TTC549 (cell line): Measurements from ENCODE around the gene PSMB5.

Experiments used
- FAIRE-seq: peaks from 2 replicates; lab custom pipeline; 2012; peaks lifted over from hg19 to GRCh38; lab: Jason Lieb, UNC

PSMB5 gene

DNA sequence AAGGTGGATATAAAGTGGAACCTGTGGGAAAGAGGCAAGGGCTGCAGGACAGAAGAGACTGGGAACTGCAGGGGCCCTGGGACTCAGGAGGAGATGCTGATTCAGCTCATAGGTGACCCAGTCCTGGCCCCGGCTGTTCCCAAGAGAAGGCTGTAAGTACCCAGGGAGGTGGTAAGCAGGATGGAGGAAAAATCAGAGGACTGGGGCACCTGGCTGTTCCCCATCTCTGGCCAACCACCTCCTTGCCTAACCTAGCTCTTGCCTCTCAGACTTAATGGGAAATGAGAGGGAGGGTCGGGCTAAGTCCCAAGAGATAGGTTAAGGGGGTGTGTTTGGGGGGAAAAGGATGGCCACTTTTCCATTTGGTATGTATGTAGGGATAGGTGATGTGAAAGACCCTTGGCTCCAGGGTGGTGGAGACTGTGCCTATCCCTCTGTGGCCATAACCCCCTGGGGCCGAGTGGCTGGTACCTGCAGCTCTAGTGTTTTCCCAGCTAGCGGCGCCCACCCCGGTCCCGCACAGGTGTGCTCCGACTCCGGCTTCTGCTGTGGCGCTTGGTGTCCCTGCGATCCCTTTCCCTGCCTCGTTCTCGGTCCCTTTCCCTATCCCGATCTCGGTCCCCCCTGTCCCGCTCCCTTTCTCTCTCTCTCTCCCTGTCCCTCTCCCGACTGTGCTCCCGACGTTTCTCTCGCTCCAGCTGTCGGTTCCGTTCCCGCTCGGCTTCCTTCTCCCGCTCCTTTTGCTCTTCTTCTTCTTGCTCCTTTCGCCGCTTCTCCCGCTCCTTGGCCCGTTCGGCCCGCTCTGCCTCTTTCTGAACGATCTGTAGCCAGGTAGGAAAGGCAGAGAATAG is 24.2 kb upstream of the PSMB5 start:
- FAIRE-seq = no peak

DNA sequence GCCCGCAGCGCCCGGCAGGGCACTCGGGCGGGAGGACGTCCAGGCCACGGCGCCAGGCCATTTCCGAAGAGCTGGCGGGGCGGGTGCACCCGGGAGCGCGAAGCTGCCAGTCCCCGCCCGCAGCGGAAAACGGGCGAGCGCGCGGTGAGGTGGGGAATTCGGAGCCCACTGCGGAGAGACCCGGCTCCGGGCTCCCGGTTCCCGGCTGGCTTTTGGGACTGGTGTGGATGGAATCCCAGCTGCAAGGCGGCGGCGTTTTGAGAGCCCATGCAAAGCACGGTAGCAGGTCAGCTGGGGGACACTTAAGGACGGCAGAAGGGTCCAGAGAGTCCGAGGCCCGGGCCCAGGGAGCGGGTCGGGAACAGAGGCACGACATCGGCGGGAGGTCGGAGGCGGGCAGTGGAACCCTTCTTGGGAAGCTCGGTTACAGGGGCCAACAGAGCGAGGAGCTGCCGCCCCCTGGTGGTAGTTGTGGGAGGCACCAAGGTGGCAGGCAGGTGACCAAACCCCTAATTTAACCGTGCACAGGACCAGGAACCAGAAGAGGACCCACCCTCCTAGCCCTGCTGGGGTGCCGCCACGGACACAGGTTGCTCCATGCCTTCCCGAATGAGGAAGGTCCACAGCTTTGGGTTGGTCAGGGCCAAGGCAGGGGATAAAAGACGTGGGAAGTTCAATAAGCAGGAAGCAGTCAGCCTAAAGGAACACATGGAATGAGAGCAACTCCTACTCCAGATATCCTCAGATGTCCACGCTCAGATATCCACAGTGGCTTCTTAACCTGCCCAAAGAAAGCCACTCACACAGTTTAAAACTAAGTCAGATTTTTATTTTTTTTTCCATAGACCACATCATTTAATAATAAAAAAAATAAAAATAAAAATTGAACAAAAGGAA is 23.3 kb upstream of the PSMB5 start:
- FAIRE-seq = no peak

DNA sequence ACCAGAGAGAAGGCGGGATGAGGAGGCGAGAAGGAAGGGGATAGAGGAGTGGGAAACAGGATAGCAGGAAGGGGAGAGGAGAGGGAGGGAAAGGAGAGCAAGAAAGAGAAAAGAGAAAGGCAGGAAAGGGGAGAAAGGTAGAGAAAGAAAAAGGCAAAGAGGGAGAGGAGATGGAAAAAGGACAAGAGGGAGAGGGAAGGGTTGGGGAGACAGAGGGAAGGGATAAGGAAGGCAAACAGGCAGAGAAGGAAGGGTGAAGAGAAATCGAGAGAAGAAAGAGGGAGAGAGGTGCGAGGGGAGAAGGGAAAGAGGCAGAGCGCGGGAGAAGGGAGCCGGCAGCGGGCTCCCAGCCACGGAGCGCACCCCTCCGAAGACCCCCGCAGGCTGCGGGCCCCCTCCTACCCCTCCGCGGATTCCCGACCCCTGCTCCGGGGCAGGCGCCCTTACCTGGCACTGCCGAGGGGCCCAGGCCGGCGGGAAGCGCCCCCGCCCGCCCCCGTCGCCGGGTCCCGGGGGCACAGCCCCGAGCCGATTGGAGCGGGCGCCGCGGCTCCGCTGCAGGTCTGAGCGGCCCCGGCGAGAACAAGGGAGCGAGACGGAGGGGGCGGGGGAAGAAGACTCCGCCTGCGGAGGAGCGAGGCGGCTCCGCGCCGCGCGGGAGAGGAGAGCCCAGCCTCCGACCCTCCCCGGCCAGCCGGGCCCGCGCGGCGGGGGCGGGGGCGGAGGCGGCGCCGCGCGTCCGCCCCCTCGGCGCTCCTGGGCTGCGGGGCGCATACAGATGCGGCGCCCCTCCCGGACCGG is 22.5 kb upstream of the PSMB5 start, which contains the start of gene CDH24:
Gene CDH24 (minus strand): TSS at position 565 of the 801 bp plus-strand sequence. CDS start 1,787 bp downstream, outside the sequence.
- FAIRE-seq = no peak

GRCh38 chr14:23056145-23056955 is 21.6 kb upstream of the PSMB5 start:
- FAIRE-seq = no peak

DNA sequence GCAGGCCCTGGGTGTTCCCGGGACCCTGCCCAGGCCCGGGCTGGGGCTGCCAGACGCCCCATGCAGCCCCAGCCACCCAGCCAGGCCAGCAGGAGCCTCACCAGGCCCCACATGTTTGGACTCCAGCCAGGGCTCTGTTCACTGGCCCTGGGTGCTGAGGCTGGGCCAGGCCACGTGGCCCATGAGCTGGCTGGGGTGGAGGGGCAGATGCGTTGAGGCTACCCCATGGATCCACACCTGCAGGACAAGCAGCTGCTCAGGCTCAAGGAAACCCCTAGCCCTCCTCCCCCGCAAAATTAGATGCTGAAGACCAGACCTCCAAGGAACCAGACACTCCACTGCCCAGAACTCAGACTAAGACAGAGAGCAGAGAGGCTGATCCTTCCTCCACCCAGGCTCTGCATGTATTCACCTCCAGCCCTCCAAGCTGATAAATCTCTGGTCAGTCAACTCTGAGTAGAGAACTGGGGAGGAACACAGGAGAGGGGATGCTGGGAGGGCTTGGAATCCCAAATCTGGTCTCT is 21.0 kb upstream of the PSMB5 start:
- FAIRE-seq = no peak

GRCh38 chr14:23055147-23055550 is 20.4 kb upstream of the PSMB5 start:
- no peak for FAIRE-seq

DNA sequence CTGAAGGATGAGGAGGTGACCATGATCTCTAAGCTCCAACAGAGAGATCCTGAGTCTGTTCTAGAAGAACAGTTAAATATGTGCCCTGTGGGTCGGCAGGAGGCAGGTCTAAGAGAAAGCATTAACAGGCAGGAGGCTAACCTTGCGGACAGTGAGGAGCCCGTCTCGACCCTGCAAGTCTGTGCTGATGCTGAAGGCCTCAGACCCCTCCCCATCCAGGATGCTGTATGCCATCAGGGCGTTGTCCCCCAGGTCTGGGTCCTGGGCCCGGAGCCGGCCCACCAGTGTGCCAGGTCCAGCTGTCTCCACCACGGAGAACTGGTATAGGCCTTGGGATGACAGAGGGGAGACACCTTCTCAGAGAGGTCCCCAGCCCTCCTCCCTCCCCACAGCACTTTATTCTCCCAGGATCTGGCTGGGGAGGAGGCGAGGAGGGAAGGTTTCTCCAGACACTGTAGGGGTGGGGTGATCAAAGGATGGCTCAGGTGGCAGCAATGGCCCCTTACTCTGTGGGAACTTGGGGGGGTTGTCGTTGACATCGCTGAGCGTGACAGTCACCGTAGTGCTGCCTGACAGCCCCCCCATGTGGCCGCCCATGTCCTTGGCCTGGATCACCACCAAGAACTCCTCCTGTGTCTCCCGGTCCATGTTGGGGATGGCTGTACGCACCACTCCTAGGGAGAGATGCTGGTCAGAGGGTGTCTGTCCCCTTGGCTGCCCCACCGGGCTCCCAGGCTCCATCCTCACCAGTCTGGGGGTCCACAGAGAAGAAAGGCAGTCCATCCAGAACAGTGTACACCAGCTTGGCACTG is 19.5 kb upstream of the PSMB5 start:
- FAIRE-seq = no peak

GRCh38 chr14:23053426-23053825 is 18.7 kb upstream of the PSMB5 start:
- no peak for FAIRE-seq

GRCh38 chr14:23052671-23053070 is 18.0 kb upstream of the PSMB5 start:
- FAIRE-seq = no peak

- no peak for FAIRE-seq
Observed at GRCh38 chr14:23052182-23052623, 17.5 kb upstream of the PSMB5 start.

GRCh38 chr14:23051141-23052057 is 16.7 kb upstream of the PSMB5 start:
- no peak for FAIRE-seq

DNA sequence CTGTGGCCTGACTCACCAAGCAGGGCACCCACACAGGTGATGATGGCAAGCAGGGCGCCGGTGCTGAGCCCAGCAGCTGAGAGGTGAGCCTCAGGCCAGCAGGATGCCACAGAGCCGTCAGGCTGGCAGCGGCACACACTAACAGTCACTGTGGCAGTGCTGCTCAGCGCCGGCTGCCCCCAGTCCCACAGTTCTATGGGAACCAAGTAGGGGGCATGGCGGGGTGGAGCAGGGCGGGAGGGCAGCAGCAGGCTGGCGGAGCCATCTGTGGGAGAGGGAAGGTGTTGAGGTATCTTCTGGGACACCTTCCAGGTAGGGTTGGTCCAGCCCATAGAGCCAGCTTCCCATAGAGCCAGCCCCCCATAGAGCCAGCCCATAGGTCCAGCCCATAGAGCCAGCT is 14.3 kb upstream of the PSMB5 start:
- FAIRE-seq = no peak

GRCh38 chr14:23047751-23048693 is 13.3 kb upstream of the PSMB5 start:
- FAIRE-seq = no peak

GRCh38 chr14:23047034-23047634 is 12.4 kb upstream of the PSMB5 start:
- FAIRE-seq = no peak

- no peak for FAIRE-seq
Observed at GRCh38 chr14:23045419-23046357, 11.0 kb upstream of the PSMB5 start.

DNA sequence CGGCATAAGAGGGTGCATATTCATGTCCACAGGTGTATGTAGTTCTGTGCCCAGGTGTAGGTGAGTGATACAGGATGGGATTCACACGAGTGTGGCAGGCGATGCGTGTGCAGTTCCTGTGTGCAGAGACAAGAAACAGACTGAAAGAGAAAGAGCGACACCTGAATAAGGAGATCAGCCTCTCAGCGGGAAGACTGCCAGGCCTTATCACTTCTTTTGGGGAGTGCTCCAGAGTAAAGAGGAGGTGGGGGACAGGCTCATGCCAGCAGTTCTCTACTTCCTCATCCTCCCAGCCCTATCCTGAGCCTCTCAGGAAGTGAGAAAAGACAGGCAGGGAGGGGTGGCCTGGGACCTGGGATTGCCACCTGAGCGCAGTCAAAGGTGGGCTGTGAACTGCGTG is 10.1 kb upstream of the PSMB5 start:
- FAIRE-seq = no peak
